HepG2 (cell line): Measurements from ENCODE around the gene CD6. TPM values are rescaled to one million over a fixed set of nuclear protein-coding genes. Genes with fewer than 3 reads are reported as not detected.

Experiments used
- ATAC-seq: fragments of 200-7000 bp; cut with Tn5 transposase; 3 replicates; pipeline ENCODE4 v1.9.1; 2020; ENCODE audit warnings: mild to moderate bottlenecking, moderate library complexity
- BruUV-seq: library from RNA; stranded (reverse); fragments of 400-500 nt; replicated peaks from 2 replicates; lab custom pipeline; 2021; lab: Mats Ljungman, UMichigan
- CTCF ChIA-PET: fragments of 300-600 bp; formaldehyde crosslinking; extraction: SDS; loops from one replicate; lab custom pipeline; 2021; ENCODE audit warnings: low total read pairs, inconsistent platforms, low intra/inter-chr PET ratio; lab: Yijun Ruan, JAX
- POLR2A ChIA-PET: fragments of 350-600 bp; sonication (Branson Sonifier 250); formaldehyde crosslinking; loops from one replicate; lab custom pipeline; 2020; ENCODE audit warnings: antibody characterized with exemption, inconsistent platforms; lab: Yijun Ruan, JAX
- DNase-seq: peaks from one replicate; pipeline ENCODE4 v3.0.0-alpha.2; 2015; ENCODE audit warnings: low spot score
- FAIRE-seq: peaks from 3 replicates; lab custom pipeline; 2011; peaks lifted over from hg19 to GRCh38; lab: Jason Lieb, UNC
- H2AFZ ChIP-seq: one replicate; pipeline ENCODE4 v1.6.1; 2011; ENCODE audit warnings: low read length, inconsistent platforms
- H3K27ac ChIP-seq: fragments of 300-600 bp; 3 replicates; pipeline ENCODE4 v1.8.0; 2011; ENCODE audit warnings: mixed run types, mild to moderate bottlenecking, mixed read lengths, low read length, inconsistent platforms; ENCODE audit not compliant: insufficient read depth; ENCODE audit errors: extremely low read length
- H3K27me3 ChIP-seq, 2 experiments: fragments of 200-600 bp in 1 of 2; 2 replicates in 1 of 2; 3 replicates in 1 of 2; pipeline versions ENCODE4 v1.6.0 to v1.8.0; 2011; ENCODE audit warnings: low read length in 2 of 2, mild to moderate bottlenecking in 2 of 2, moderate library complexity in 2 of 2, inconsistent platforms in 1 of 2; ENCODE audit not compliant: insufficient read depth in 2 of 2, control insufficient read depth in 1 of 2
- H3K36me3 ChIP-seq, 2 experiments: fragments of 200-600 bp in 1 of 2; replicated peaks in 1 of 2; 2 replicates in 1 of 2; 3 replicates in 1 of 2; pipeline versions ENCODE4 v1.5.1 to v1.8.0; 2011; ENCODE audit warnings: low read length in 2 of 2, inconsistent platforms in 1 of 2; ENCODE audit not compliant: insufficient read depth in 2 of 2, control insufficient read depth in 1 of 2
- H3K4me1 ChIP-seq: 2 replicates; pipeline ENCODE4 v1.5.1; 2012; ENCODE audit warnings: low read length, inconsistent platforms; ENCODE audit not compliant: insufficient read depth
- H3K4me2 ChIP-seq: 2 replicates; pipeline ENCODE4 v1.6.0; 2011; ENCODE audit warnings: low read depth, low read length, inconsistent platforms
- H3K4me3 ChIP-seq, 3 experiments: fragments of 200-600 bp in 1 of 3; sonication (generic), shearing (Covaris generic) in 1 of 3; replicated peaks in 1 of 3; 2 replicates each; pipeline ENCODE4 v1.5.1; 2011 to 2016; ENCODE audit warnings: low read length in 3 of 3, inconsistent platforms in 2 of 3, low read depth in 2 of 3, mild to moderate bottlenecking in 2 of 3, control low read depth in 1 of 3, mixed read lengths in 1 of 3; ENCODE audit not compliant: insufficient read depth in 1 of 3
- H3K79me2 ChIP-seq: one replicate; pipeline ENCODE4 v1.6.1; 2011; ENCODE audit warnings: low read length, inconsistent platforms; ENCODE audit not compliant: insufficient read depth
- H3K9ac ChIP-seq: 2 replicates; pipeline ENCODE4 v1.6.0; 2011; ENCODE audit warnings: mild to moderate bottlenecking, low read depth, low read length, inconsistent platforms; ENCODE audit not compliant: insufficient read depth
- H3K9me3 ChIP-seq: 2 replicates; pipeline ENCODE4 v1.5.1; 2012; ENCODE audit warnings: mild to moderate bottlenecking, low read length
- H4K20me1 ChIP-seq: 2 replicates; pipeline ENCODE4 v1.6.0; 2011; ENCODE audit warnings: inconsistent platforms, mild to moderate bottlenecking, low read length, moderate library complexity; ENCODE audit not compliant: insufficient read depth
- HMGA1 ChIP-seq: sonication (generic); formaldehyde crosslinking; conservative IDR thresholded peaks from 2 replicates; pipeline ENCODE4 v1.4.0; 2020; ENCODE audit warnings: missing genetic modification reagents
- PRMT3 ChIP-seq: sonication (generic); formaldehyde crosslinking; IDR thresholded peaks from 2 replicates; pipeline ENCODE4 v1.8.1; 2022; ENCODE audit warnings: low read depth, mild to moderate bottlenecking, moderate library complexity, missing genetic modification reagents, borderline replicate concordance
- SMAD1 ChIP-seq: sonication (generic); formaldehyde crosslinking; IDR thresholded peaks from 2 replicates; pipeline ENCODE4 v1.4.0; 2020; ENCODE audit warnings: missing genetic modification reagents, low read depth, mild to moderate bottlenecking, borderline replicate concordance
- SMAD9 ChIP-seq: sonication (generic); formaldehyde crosslinking; IDR thresholded peaks from 2 replicates; pipeline ENCODE4 v1.5.1; 2020; ENCODE audit warnings: mild to moderate bottlenecking, missing genetic modification reagents
- SRSF4 ChIP-seq: fragments of 200-400 bp; formaldehyde crosslinking; IDR thresholded peaks from one replicate; pipeline ENCODE4 v1.6.1; 2018; ENCODE audit warnings: mild to moderate bottlenecking, low read depth, low read length, moderate library complexity; ENCODE audit not compliant: poor library complexity, severe bottlenecking
- ZNF460 ChIP-seq: sonication (generic); formaldehyde crosslinking; IDR thresholded peaks from 2 replicates; pipeline ENCODE4 v1.5.1; 2020; ENCODE audit warnings: missing genetic modification reagents, mild to moderate bottlenecking, borderline replicate concordance
- ZNF678 ChIP-seq: sonication (generic); formaldehyde crosslinking; IDR thresholded peaks from 2 replicates; pipeline ENCODE4 v1.4.0; 2020; ENCODE audit warnings: mild to moderate bottlenecking, missing genetic modification reagents
- WGBS: methylation state at CpG from one replicate; pipeline ENCODE4 v1.1.6; 2017; ENCODE audit warnings: low lambda C conversion rate; 5-methylcytosine and 5-hydroxymethylcytosine counted together
- in situ Hi-C: cut with HindIII; loops from 2 replicates; pipeline ENCODE4 v1.10.0; 2017; ENCODE audit warnings: low pct_unique_long_range_greater_than_20kb; ENCODE audit not compliant: extremely low pct_ligation_motif_present
- intact Hi-C: fragments of 100-400 bp; cut with micrococcal nuclease; formaldehyde crosslinking; loops from one replicate; pipeline ENCODE4 v1.10.0; 2022; ENCODE audit not compliant: unreplicated experiment
- polyA plus RNA-seq, 8 experiments: library from polyadenylated mRNA; depleted of rRNA in 3 of 8; stranded (reverse) in 7 of 8; unstranded in 1 of 8; fragments of >200 nt; fragmentation: Illumina TruSeq in 4 of 8; extraction: Trizol in 4 of 8; gene quantifications; 2 replicates each; pipeline versions ENCODE4 v1.2.1 to v1.2.3, GENCODE V29; 2011 to 2016; ENCODE audit warnings: low read depth in 4 of 8, missing spikeins in 1 of 8, mixed read lengths in 1 of 8; ENCODE audit not compliant: insufficient read depth in 1 of 8
- total RNA-seq, 5 experiments: library from RNA; depleted of rRNA; stranded (reverse); fragments of >200 nt; fragmentation: Illumina TruSeq; extraction: Trizol; gene quantifications; 2 replicates each; pipeline ENCODE4 v1.2.3, GENCODE V29; 2016; ENCODE audit warnings: low read depth in 1 of 5
- TF ChIP-seq, protein P1 (sequence below): IDR thresholded peaks from 2 replicates; pipeline ENCODE4 v1.6.1; 2016
- TF ChIP-seq, protein P2 (sequence below): IDR thresholded peaks from 2 replicates; pipeline ENCODE4 v1.6.1; 2016; ENCODE audit warnings: missing biosample characterization, missing genetic modification reagents, low read depth
- TF ChIP-seq, protein P3 (sequence below): sonication (generic); formaldehyde crosslinking; IDR thresholded peaks from 2 replicates; pipeline ENCODE4 v1.4.0; 2020; ENCODE audit warnings: missing genetic modification reagents
- TF ChIP-seq, protein P4 (sequence below): sonication (generic); formaldehyde crosslinking; IDR thresholded peaks from 2 replicates; pipeline ENCODE4 v1.4.0; 2020; ENCODE audit warnings: missing genetic modification reagents, low read depth, mild to moderate bottlenecking, borderline replicate concordance
- TF ChIP-seq, protein P5 (sequence below): sonication (generic); formaldehyde crosslinking; IDR thresholded peaks from 2 replicates; pipeline ENCODE4 v1.4.0; 2020; ENCODE audit warnings: missing genetic modification reagents

CD6 gene
- total and polyA plus RNA-seq, 2 of the 13 experiments (the other 11 are each of a cell fraction or from before 2014, with no cell fraction given), result not detected

DNA sequence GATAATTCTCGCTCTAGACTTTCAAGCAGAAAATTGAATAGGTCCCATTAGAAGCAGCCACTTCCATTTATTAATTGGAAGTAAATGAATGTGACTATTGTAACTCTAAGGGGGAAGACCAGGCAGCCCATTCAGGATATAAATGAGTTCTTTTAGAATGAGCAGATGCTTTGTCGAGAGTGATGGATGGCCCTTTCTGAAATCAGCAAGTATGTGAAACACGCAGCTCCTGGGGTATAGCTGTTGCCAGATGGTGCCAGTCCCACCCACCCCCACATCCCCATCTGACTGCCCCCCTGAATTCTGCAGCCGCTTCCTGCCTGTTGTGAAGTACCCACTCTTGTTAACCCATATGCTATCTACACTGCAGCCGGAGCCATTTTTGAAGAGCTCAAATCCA lies 23.2 kb upstream of the CD6 start:
- in situ Hi-C loops (no loop called here), intact Hi-C loops (no loop called here)
- DNase-seq, result no peak
- 23% methylated on average over 4 of the region's 5 CpGs for WGBS
- FAIRE-seq, result no peak
- no TSS peak for BruUV-seq
- no peaks in the 10 kb centered on the region for H3K4me1 ChIP-seq
- CTCF ChIA-PET, result no interaction called here
- no peak overlapping the region for H3K4me3 ChIP-seq
- no peaks in the 10 kb centered on the region for H3K79me2 ChIP-seq
- H4K20me1 ChIP-seq, result no peaks in the 10 kb centered on the region
- POLR2A ChIA-PET, result no interaction called here
- peaks cover 0 to 13% of the 10 kb centered on the region in 2 experiments; a peak in 1 of 5 replicates for H3K27me3 ChIP-seq
- no peak overlapping the region for H2AFZ ChIP-seq
- ATAC-seq, result no peak
- H3K9ac ChIP-seq, result no peak overlapping the region
- no peak overlapping the region for H3K27ac ChIP-seq
- H3K36me3 ChIP-seq, result no peaks in the 10 kb centered on the region
- H3K4me2 ChIP-seq, result no peak overlapping the region
- H3K9me3 ChIP-seq, result no peaks in the 10 kb centered on the region
- TF ChIP-seq, protein P1, sequence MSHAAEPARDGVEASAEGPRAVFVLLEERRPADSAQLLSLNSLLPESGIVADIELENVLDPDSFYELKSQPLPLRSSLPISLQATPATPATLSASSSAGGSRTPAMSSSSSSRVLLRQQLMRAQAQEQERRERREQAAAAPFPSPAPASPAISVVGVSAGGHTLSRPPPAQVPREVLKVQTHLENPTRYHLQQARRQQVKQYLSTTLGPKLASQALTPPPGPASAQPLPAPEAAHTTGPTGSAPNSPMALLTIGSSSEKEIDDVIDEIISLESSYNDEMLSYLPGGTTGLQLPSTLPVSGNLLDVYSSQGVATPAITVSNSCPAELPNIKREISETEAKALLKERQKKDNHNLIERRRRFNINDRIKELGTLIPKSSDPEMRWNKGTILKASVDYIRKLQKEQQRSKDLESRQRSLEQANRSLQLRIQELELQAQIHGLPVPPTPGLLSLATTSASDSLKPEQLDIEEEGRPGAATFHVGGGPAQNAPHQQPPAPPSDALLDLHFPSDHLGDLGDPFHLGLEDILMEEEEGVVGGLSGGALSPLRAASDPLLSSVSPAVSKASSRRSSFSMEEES (CRISPR knock-in tag), result no peak
- TF ChIP-seq HMGA1 (CRISPR knock-in tag) (no peak), PRMT3 (CRISPR knock-in tag) (no peak), SMAD1 (no peak), SMAD9 (CRISPR knock-in tag) (no peak), ZNF460 (CRISPR knock-in tag) (no peak), SRSF4 (no peak), ZNF678 (CRISPR knock-in tag) (no peak)
- TF ChIP-seq, protein P2, sequence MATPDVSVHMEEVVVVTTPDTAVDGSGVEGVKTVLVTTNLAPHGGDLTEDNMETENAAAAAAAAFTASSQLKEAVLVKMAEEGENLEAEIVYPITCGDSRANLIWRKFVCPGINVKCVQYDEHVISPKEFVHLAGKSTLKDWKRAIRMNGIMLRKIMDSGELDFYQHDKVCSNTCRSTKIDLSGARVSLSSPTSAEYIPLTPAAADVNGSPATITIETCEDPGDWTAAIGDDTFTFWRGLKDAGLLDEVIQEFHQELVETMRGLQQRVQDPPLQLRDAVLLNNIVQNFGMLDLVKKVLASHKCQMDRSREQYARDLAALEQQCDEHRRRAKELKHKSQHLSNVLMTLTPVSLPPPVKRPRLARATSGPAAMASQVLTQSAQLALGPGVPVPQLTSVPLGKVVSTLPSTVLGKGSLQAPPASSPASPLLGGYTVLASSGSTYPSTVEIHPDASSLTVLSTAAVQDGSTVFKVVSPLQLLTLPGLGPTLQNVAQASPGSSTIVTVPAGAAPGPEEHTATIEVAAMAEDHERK, result no peak
- TF ChIP-seq, protein P3, sequence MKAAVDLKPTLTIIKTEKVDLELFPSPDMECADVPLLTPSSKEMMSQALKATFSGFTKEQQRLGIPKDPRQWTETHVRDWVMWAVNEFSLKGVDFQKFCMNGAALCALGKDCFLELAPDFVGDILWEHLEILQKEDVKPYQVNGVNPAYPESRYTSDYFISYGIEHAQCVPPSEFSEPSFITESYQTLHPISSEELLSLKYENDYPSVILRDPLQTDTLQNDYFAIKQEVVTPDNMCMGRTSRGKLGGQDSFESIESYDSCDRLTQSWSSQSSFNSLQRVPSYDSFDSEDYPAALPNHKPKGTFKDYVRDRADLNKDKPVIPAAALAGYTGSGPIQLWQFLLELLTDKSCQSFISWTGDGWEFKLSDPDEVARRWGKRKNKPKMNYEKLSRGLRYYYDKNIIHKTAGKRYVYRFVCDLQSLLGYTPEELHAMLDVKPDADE (CRISPR knock-in tag), result no peak
- TF ChIP-seq, protein P4, sequence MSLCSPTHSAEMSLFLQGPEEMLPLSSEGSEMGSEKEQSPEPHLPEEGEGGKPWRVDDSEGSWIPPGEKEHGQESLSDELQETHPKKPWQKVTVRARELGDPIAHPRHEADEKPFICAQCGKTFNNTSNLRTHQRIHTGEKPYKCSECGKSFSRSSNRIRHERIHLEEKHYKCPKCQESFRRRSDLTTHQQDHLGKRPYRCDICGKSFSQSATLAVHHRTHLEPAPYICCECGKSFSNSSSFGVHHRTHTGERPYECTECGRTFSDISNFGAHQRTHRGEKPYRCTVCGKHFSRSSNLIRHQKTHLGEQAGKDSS (CRISPR knock-in tag), result no peak
- TF ChIP-seq, protein P5, sequence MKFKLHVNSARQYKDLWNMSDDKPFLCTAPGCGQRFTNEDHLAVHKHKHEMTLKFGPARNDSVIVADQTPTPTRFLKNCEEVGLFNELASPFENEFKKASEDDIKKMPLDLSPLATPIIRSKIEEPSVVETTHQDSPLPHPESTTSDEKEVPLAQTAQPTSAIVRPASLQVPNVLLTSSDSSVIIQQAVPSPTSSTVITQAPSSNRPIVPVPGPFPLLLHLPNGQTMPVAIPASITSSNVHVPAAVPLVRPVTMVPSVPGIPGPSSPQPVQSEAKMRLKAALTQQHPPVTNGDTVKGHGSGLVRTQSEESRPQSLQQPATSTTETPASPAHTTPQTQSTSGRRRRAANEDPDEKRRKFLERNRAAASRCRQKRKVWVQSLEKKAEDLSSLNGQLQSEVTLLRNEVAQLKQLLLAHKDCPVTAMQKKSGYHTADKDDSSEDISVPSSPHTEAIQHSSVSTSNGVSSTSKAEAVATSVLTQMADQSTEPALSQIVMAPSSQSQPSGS, result no peak
